ENCODE results near the gene WRAP53. TPM values are rescaled to one million over a fixed set of nuclear protein-coding genes. Genes with fewer than 3 reads are reported as not detected.
A peak's percentile ranks its signal among the peaks of the same experiment; 100 is the strongest.

WRAP53 gene
- total and polyA plus RNA-seq, 4 donors: 9.6 to 17.3 (median 11.5) TPM

GRCh38 chr17:7740481-7741001 lies 52.3 kb downstream of the WRAP53 start:
- Histone ChIP-seq H3K27me3 (ENCODE audit: control insufficient read depth in 3 of 3, insufficient read depth in 3 of 3, low read length in 2 of 3) (no peaks in the 10 kb centered on the region), H3K4me1 (ENCODE audit: control insufficient read depth in 5 of 5, insufficient read depth in 5 of 5, low read length in 5 of 5) (peaks cover 0 to 5% (median 0%) of the 10 kb centered on the region in 5 donors), H3K4me3 (no peak overlapping the region), H3K9me3 (ENCODE audit: control insufficient read depth in 4 of 4, insufficient read depth in 3 of 4, low read length in 3 of 4) (no peaks in the 10 kb centered on the region), H3K27ac (ENCODE audit: low read depth in 1 of 2, low read length in 1 of 2) (no peak overlapping the region), H3K36me3 (ENCODE audit: control insufficient read depth in 4 of 4, insufficient read depth in 4 of 4, low read length in 4 of 4) (no peaks in the 10 kb centered on the region), H3K9ac (ENCODE audit: insufficient read depth in 1 of 2, low read length in 2 of 2) (no peak overlapping the region)
- TF ChIP-seq CTCF (IDR thresholded peaks at IDR 0.05; ENCODE audit: control extremely low read depth, extremely low read depth): no peak
- ATAC-seq (ENCODE audit: insufficient read depth, low FRiP score): no peak
- peak; percentile 20 to 47 (median 28) for DNase-seq
- WGBS, 2 donors: 56 to 82% methylated on average over 42 of the region's 42 CpGs

GRCh38 chr17:7742729-7743128 lies 54.5 kb downstream of the WRAP53 start:
- H3K36me3 ChIP-seq (ENCODE audit: control insufficient read depth in 4 of 4, insufficient read depth in 4 of 4, low read length in 4 of 4): no peaks in the 10 kb centered on the region
- H3K9ac ChIP-seq (ENCODE audit: insufficient read depth in 1 of 2, low read length in 2 of 2): no peak overlapping the region
- no peak overlapping the region for H3K27ac ChIP-seq (ENCODE audit: low read depth in 1 of 2, low read length in 1 of 2)
- TF ChIP-seq CTCF (IDR thresholded peaks at IDR 0.05; ENCODE audit: control extremely low read depth, extremely low read depth): no peak
- no peaks in the 10 kb centered on the region for H3K9me3 ChIP-seq (ENCODE audit: control insufficient read depth in 4 of 4, insufficient read depth in 3 of 4, low read length in 3 of 4)
- DNase-seq (no peak), ATAC-seq (ENCODE audit: insufficient read depth, low FRiP score) (no peak)
- WGBS, 2 donors: 67 to 82% methylated on average over 10 of the region's 10 CpGs
- no peak overlapping the region for H3K4me3 ChIP-seq
- no peaks in the 10 kb centered on the region for H3K27me3 ChIP-seq (ENCODE audit: control insufficient read depth in 3 of 3, insufficient read depth in 3 of 3, low read length in 2 of 3)
- H3K4me1 ChIP-seq (ENCODE audit: control insufficient read depth in 5 of 5, insufficient read depth in 5 of 5, low read length in 5 of 5): peaks cover 0 to 11% (median 3%) of the 10 kb centered on the region in 5 donors

GRCh38 chr17:7744416-7744815 lies 56.1 kb downstream of the WRAP53 start:
- TF ChIP-seq CTCF (IDR thresholded peaks at IDR 0.05; ENCODE audit: control extremely low read depth, extremely low read depth): no peak
- ATAC-seq (ENCODE audit: insufficient read depth, low FRiP score) (no peak), DNase-seq (peak in 1 of 3 donors; percentile 19)
- H3K4me3 ChIP-seq: no peak overlapping the region
- peaks cover 3 to 19% (median 4%) of the 10 kb centered on the region in 5 donors for H3K4me1 ChIP-seq (ENCODE audit: control insufficient read depth in 5 of 5, insufficient read depth in 5 of 5, low read length in 5 of 5)
- no peaks in the 10 kb centered on the region for H3K27me3 ChIP-seq (ENCODE audit: control insufficient read depth in 3 of 3, insufficient read depth in 3 of 3, low read length in 2 of 3)
- 46 to 50% methylated on average over 8 of the region's 8 CpGs for WGBS, 2 donors
- no peaks in the 10 kb centered on the region for H3K9me3 ChIP-seq (ENCODE audit: control insufficient read depth in 4 of 4, insufficient read depth in 3 of 4, low read length in 3 of 4)
- H3K9ac ChIP-seq (ENCODE audit: insufficient read depth in 1 of 2, low read length in 2 of 2): no peak overlapping the region
- H3K27ac ChIP-seq (ENCODE audit: low read depth in 1 of 2, low read length in 1 of 2): peak overlapping the region in 1 of 2 donors; percentile 52
- no peaks in the 10 kb centered on the region for H3K36me3 ChIP-seq (ENCODE audit: control insufficient read depth in 4 of 4, insufficient read depth in 4 of 4, low read length in 4 of 4)

All from lung (tissue), 12 donors.